ENCODE results near the gene AKAP13. TPM values are rescaled to one million over a fixed set of nuclear protein-coding genes. Genes with fewer than 3 reads are reported as not detected.
"Not testable (repeated sequence)": the region's sequence is repeated elsewhere in the genome, so short reads cannot be mapped to it uniquely, and the experiment has no call there.

AKAP13 gene
- polyA plus RNA-seq, 2 donors = 27.6 to 35.7 TPM

DNA sequence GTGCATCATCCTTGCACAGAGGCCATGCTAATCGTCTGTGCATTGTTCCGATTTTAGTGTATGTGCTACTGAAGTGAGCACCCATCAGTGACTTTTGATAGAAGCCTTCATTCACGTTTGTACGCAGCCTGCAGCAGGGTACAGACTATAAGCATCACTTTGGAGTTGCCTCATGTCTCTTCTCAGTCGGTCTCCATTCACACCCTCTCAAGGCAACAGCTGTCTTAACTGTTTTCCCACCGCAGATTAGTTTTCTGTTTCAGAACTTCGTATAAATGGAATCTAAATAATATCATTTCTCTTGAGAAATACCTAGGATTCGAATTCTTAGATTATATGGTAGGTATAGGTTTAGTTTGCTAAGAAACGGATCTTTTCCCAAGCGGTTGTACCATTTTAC lies 271.1 kb downstream of the AKAP13 start:
- Histone ChIP-seq H3K27me3 (ENCODE audit: control insufficient read depth in 1 of 2, insufficient read depth in 2 of 2, low read length in 2 of 2) (no peaks in the 10 kb centered on the region), H3K27ac (ENCODE audit: low read depth in 2 of 2, low read length in 1 of 2) (no peak overlapping the region), H3K9me3 (ENCODE audit: control insufficient read depth in 2 of 2, insufficient read depth in 1 of 2, low read depth in 1 of 2, low read length in 1 of 2) (no peaks in the 10 kb centered on the region), H3K36me3 (ENCODE audit: control insufficient read depth in 2 of 2, insufficient read depth in 2 of 2, low read length in 1 of 2) (peaks cover 4 to 18% of the 10 kb centered on the region in 2 donors), H3K4me1 (ENCODE audit: control insufficient read depth in 2 of 2, insufficient read depth in 2 of 2, low read length in 1 of 2) (no peaks in the 10 kb centered on the region), H3K4me3 (ENCODE audit: low read depth in 1 of 2, low read length in 2 of 2) (no peak overlapping the region)
- 88% methylated on average over 10 of the region's 10 CpGs for WGBS, 2 donors

DNA sequence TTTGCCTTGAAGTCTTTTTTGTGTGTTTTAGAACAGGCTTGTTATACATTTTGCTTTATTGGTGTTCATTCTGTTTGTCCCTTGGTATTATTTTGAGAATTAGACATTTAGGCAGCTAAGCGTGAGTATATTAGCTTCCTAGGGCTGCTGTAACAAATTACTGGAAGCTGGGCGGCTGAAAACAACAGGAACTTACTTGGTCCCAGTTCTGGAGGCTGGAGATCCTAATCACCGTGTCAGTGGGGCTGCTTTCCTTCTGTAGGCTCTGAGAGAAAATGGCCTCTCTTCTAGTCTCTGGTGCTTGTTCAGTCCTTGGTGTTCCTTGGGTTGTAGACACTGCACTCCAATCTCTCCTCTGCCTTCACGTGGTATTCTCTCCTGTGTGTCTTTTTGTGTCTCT lies 272.1 kb downstream of the AKAP13 start:
- Histone ChIP-seq H3K36me3 (ENCODE audit: control insufficient read depth in 2 of 2, insufficient read depth in 2 of 2, low read length in 1 of 2) (peaks cover 4 to 14% of the 10 kb centered on the region in 2 donors), H3K9me3 (ENCODE audit: control insufficient read depth in 2 of 2, insufficient read depth in 1 of 2, low read depth in 1 of 2, low read length in 1 of 2) (no peaks in the 10 kb centered on the region), H3K27me3 (ENCODE audit: control insufficient read depth in 1 of 2, insufficient read depth in 2 of 2, low read length in 2 of 2) (no peaks in the 10 kb centered on the region), H3K4me3 (ENCODE audit: low read depth in 1 of 2, low read length in 2 of 2) (no peak overlapping the region), H3K27ac (ENCODE audit: low read depth in 2 of 2, low read length in 1 of 2) (no peak overlapping the region), H3K4me1 (ENCODE audit: control insufficient read depth in 2 of 2, insufficient read depth in 2 of 2, low read length in 1 of 2) (no peaks in the 10 kb centered on the region)
- WGBS, 2 donors = 82 to 88% methylated on average over 4 of the region's 4 CpGs

DNA sequence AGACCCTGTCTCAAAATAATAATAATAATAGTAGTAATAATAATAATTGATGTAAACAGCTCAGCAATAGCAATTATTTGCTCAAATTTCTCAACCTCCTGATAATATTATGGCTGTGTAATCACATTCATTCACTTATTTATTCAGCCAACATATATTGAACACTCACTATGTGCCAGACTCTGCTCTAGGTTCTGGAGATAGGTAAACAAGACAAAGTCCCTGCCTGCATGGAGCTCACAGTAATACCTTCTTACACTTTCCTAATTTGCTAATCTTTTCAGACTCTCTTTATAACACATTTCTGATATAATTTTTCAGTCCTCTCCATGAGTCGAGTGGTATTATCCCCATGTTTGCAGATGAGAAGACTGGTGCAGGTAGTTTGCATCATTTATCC lies 276.7 kb downstream of the AKAP13 start:
- no peaks in the 10 kb centered on the region for H3K4me1 ChIP-seq (ENCODE audit: control insufficient read depth in 2 of 2, insufficient read depth in 2 of 2, low read length in 1 of 2)
- no peak overlapping the region for H3K4me3 ChIP-seq (ENCODE audit: low read depth in 1 of 2, low read length in 2 of 2)
- WGBS, 2 donors = 6 to 51% methylated on average over 1 of the region's 1 CpG
- H3K27me3 ChIP-seq (ENCODE audit: control insufficient read depth in 1 of 2, insufficient read depth in 2 of 2, low read length in 2 of 2) = no peaks in the 10 kb centered on the region
- H3K9me3 ChIP-seq (ENCODE audit: control insufficient read depth in 2 of 2, insufficient read depth in 1 of 2, low read depth in 1 of 2, low read length in 1 of 2) = no peaks in the 10 kb centered on the region
- no peak overlapping the region for H3K27ac ChIP-seq (ENCODE audit: low read depth in 2 of 2, low read length in 1 of 2)
- peaks cover 4 to 12% of the 10 kb centered on the region in 2 donors for H3K36me3 ChIP-seq (ENCODE audit: control insufficient read depth in 2 of 2, insufficient read depth in 2 of 2, low read length in 1 of 2)

DNA sequence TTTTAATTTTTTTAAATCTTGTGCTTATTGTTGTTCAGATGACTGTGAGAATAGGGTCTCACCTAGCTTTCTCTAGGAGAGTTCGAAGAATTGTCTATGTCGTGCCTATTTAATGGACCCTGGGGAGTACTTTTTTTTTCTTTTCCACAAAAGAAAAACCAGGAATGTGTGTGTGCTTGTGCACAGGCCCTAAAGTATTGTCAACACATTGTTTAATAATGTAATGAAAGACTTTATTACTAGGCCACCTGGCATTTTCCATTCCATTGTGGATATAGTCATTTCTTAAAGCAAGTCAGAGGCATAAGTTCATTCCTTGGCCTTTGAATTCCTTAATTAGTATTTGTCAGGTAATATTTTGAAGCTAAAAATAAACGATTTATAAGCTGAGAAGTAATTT lies 278.4 kb downstream of the AKAP13 start:
- Histone ChIP-seq H3K9me3 (ENCODE audit: control insufficient read depth in 2 of 2, insufficient read depth in 1 of 2, low read depth in 1 of 2, low read length in 1 of 2) (no peaks in the 10 kb centered on the region), H3K36me3 (ENCODE audit: control insufficient read depth in 2 of 2, insufficient read depth in 2 of 2, low read length in 1 of 2) (peaks cover 4 to 10% of the 10 kb centered on the region in 2 donors), H3K27me3 (ENCODE audit: control insufficient read depth in 1 of 2, insufficient read depth in 2 of 2, low read length in 2 of 2) (no peaks in the 10 kb centered on the region), H3K4me1 (ENCODE audit: control insufficient read depth in 2 of 2, insufficient read depth in 2 of 2, low read length in 1 of 2) (no peaks in the 10 kb centered on the region), H3K27ac (ENCODE audit: low read depth in 2 of 2, low read length in 1 of 2) (no peak overlapping the region), H3K4me3 (ENCODE audit: low read depth in 1 of 2, low read length in 2 of 2) (no peak overlapping the region)
- WGBS, 2 donors = 85 to 87% methylated on average over 3 of the region's 3 CpGs

DNA sequence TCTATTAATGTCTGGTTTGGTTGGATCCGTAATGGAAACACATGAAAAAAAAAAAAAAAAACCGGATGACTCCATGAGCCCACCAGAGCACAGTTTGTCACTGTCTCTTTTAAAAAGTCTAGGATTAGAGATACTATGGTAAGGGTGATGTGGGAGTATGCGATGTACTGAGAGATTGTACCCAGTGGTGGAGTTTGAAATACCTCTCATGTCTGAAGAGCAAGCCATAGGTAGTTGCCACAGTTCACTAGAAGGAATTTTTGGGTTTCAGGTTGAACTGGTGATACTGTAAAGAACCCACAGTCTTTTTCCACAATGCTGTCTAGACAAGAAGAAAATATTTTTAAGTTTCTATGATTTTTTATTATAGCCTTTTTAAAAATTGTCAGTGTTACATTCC lies 281.5 kb downstream of the AKAP13 start:
- 93 to 94% methylated on average over 3 of the region's 3 CpGs for WGBS, 2 donors
- Histone ChIP-seq H3K9me3 (ENCODE audit: control insufficient read depth in 2 of 2, insufficient read depth in 1 of 2, low read depth in 1 of 2, low read length in 1 of 2) (no peaks in the 10 kb centered on the region), H3K27me3 (ENCODE audit: control insufficient read depth in 1 of 2, insufficient read depth in 2 of 2, low read length in 2 of 2) (no peaks in the 10 kb centered on the region), H3K4me1 (ENCODE audit: control insufficient read depth in 2 of 2, insufficient read depth in 2 of 2, low read length in 1 of 2) (no peaks in the 10 kb centered on the region), H3K27ac (ENCODE audit: low read depth in 2 of 2, low read length in 1 of 2) (no peak overlapping the region), H3K36me3 (ENCODE audit: control insufficient read depth in 2 of 2, insufficient read depth in 2 of 2, low read length in 1 of 2) (peaks cover 2 to 3% of the 10 kb centered on the region in 2 donors), H3K4me3 (ENCODE audit: low read depth in 1 of 2, low read length in 2 of 2) (no peak overlapping the region)

DNA sequence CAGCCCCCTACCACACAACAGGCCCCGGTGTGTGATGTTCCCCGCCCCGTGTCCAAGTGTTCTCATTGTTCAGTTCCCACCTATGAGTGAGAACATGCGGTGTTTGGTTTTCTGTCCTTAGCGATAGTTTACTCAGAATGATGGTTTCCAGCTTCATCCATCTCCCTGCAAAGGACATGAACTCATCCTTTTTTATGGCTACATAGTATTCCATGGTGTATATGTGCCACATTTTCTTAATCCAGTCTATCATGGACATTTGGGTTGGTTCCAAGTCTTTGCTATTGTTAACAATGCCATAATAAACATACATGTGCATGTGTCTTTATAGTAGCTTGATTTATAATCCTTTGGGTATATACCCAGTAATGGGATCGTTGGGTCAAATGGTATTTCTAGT lies 285.3 kb downstream of the AKAP13 start:
- not testable (repeated sequence) for H3K9me3 ChIP-seq (ENCODE audit: control insufficient read depth in 2 of 2, insufficient read depth in 1 of 2, low read depth in 1 of 2, low read length in 1 of 2); H3K4me3 ChIP-seq (ENCODE audit: low read depth in 1 of 2, low read length in 2 of 2); H3K27me3 ChIP-seq (ENCODE audit: control insufficient read depth in 1 of 2, insufficient read depth in 2 of 2, low read length in 2 of 2); H3K36me3 ChIP-seq (ENCODE audit: control insufficient read depth in 2 of 2, insufficient read depth in 2 of 2, low read length in 1 of 2); H3K27ac ChIP-seq (ENCODE audit: low read depth in 2 of 2, low read length in 1 of 2); H3K4me1 ChIP-seq (ENCODE audit: control insufficient read depth in 2 of 2, insufficient read depth in 2 of 2, low read length in 1 of 2)
- WGBS, 2 donors = 91 to 93% methylated on average over 6 of the region's 6 CpGs

DNA sequence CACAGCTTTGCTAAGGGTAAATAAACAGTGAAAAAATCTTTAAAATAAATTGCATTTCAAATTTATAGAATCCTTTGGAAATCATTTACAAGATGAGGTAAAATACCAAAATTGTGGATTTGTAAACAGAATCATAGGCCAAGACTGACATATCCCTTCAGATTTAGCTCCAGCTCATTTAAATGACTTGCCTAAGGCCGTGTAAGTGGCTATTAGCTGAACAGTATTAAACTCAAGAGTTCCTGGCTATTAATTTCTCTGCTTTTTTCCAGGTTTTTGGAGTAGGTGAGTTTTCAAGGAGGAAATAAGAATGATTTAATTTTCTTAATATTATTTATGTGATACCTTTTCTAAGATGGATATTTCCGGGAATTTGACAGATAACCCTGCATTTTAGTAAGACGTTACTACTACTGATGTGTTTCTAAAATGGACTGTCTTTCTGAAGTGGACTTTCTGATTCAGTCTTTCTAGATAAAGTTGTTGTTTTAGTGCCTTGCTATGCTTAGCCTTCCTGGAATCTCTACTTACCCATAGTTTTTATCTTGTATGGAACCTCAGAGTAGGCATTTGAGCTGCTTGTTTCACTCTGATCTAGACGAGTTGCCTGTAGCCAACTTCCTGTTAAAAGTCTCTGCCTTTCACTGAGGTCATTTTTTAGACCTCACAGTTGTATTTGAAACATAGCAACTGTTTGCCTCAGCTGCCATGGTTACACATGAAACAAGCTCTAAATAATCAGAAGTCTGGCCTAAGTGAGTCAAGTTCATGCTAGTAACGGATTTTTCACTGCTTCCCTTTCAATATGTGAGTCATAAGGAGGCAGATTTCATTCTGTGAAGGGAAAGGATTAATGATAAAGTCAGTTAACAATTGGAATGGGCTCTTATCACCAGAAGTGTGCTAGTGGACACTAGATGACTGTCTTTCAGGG lies 287.4 kb downstream of the AKAP13 start:
- peaks cover 3 to 4% of the 10 kb centered on the region in 2 donors for H3K36me3 ChIP-seq (ENCODE audit: control insufficient read depth in 2 of 2, insufficient read depth in 2 of 2, low read length in 1 of 2)
- no peaks in the 10 kb centered on the region for H3K27me3 ChIP-seq (ENCODE audit: control insufficient read depth in 1 of 2, insufficient read depth in 2 of 2, low read length in 2 of 2)
- WGBS, 2 donors = 15 to 28% methylated on average over 5 of the region's 5 CpGs
- no peak overlapping the region for H3K4me3 ChIP-seq (ENCODE audit: low read depth in 1 of 2, low read length in 2 of 2)
- peak overlapping the region in 1 of 2 donors; percentile 72 for H3K27ac ChIP-seq (ENCODE audit: low read depth in 2 of 2, low read length in 1 of 2)
- H3K4me1 ChIP-seq (ENCODE audit: control insufficient read depth in 2 of 2, insufficient read depth in 2 of 2, low read length in 1 of 2) = no peaks in the 10 kb centered on the region
- H3K9me3 ChIP-seq (ENCODE audit: control insufficient read depth in 2 of 2, insufficient read depth in 1 of 2, low read depth in 1 of 2, low read length in 1 of 2) = no peaks in the 10 kb centered on the region

DNA sequence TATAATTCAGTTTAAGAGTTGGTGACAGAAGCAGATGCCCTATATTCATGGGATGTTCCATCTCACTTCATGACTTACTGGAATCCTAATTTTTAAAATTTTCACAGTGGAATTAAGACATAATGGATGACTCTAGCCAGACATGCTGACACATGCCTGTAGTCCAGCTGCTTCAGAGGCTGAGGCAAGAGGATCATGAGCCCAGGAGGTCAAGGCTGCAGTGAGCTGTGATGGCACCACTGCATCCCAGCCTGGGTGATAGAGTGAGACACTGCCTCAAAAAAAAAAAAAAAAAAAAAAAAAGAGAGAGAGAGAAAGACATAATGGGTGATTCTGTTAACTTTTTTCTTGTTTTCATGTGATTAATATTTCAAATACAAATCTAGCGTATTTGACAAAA lies 290.8 kb downstream of the AKAP13 start:
- H3K4me3 ChIP-seq (ENCODE audit: low read depth in 1 of 2, low read length in 2 of 2) = no peak overlapping the region
- peaks cover 0 to 3% of the 10 kb centered on the region in 2 donors for H3K36me3 ChIP-seq (ENCODE audit: control insufficient read depth in 2 of 2, insufficient read depth in 2 of 2, low read length in 1 of 2)
- no peaks in the 10 kb centered on the region for H3K27me3 ChIP-seq (ENCODE audit: control insufficient read depth in 1 of 2, insufficient read depth in 2 of 2, low read length in 2 of 2)
- H3K9me3 ChIP-seq (ENCODE audit: control insufficient read depth in 2 of 2, insufficient read depth in 1 of 2, low read depth in 1 of 2, low read length in 1 of 2) = no peaks in the 10 kb centered on the region
- H3K27ac ChIP-seq (ENCODE audit: low read depth in 2 of 2, low read length in 1 of 2) = no peak overlapping the region
- 94% methylated on average over 1 of the region's 1 CpG for WGBS, 2 donors
- H3K4me1 ChIP-seq (ENCODE audit: control insufficient read depth in 2 of 2, insufficient read depth in 2 of 2, low read length in 1 of 2) = no peaks in the 10 kb centered on the region

DNA sequence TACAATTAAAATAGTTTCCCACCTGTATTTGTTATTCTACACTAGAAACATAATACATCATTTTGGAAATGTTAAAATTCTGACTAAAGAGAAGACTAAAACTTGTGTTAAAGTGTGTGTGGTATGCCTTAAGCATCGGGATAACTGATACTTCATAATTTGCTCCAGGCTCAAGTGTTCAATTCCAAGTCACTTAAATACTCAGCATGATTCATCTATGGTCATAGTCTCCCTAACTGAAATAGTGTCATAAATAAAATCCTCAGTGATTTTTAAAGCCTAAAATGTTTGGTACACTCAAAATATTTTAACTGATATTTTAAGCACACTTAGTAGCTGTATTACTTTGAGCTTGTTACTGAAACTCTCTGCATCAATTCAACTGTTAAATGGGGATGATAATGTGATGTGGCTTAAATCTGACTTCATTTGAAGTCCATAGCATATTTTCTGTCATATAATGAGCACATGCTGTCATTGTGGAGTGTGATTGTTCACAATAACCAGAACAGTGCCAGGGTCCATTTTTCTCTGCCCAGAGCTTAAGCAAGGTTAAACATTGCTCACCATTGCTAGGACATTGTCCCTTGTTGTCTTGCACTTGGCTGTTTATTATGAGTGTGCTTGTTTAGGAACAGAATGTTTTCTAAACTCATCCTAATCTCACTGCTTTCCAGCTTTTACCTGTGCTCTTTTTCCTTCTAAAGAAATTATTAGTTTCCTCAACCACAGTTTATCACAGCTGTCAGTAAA lies 292.1 kb downstream of the AKAP13 start:
- no peak overlapping the region for H3K27ac ChIP-seq (ENCODE audit: low read depth in 2 of 2, low read length in 1 of 2)

More for the DNA sequence above, 292.1 kb downstream of the AKAP13 start:
- H3K4me3 ChIP-seq (ENCODE audit: low read depth in 1 of 2, low read length in 2 of 2) = no peak overlapping the region
- H3K9me3 ChIP-seq (ENCODE audit: control insufficient read depth in 2 of 2, insufficient read depth in 1 of 2, low read depth in 1 of 2, low read length in 1 of 2) = no peaks in the 10 kb centered on the region
- 47 to 62% methylated on average over 1 of the region's 1 CpG for WGBS, 2 donors
- H3K4me1 ChIP-seq (ENCODE audit: control insufficient read depth in 2 of 2, insufficient read depth in 2 of 2, low read length in 1 of 2) = no peaks in the 10 kb centered on the region
- peaks cover 0 to 3% of the 10 kb centered on the region in 2 donors for H3K36me3 ChIP-seq (ENCODE audit: control insufficient read depth in 2 of 2, insufficient read depth in 2 of 2, low read length in 1 of 2)
- no peaks in the 10 kb centered on the region for H3K27me3 ChIP-seq (ENCODE audit: control insufficient read depth in 1 of 2, insufficient read depth in 2 of 2, low read length in 2 of 2)

Data from esophagus (tissue), 2 donors.